HG03575 (cell line): ENCODE data around the gene SLC35G3.
"Not testable (repeated sequence)": the region's sequence is repeated elsewhere in the genome, so short reads cannot be mapped to it uniquely, and the experiment has no call there.

Experiments
- ATAC-seq: cut with Tn5 transposase; IDR thresholded peaks from one replicate; pipeline ENCODE4 v1.9.1; 2021; ENCODE audit not compliant: unreplicated experiment, insufficient number of reproducible peaks, low FRiP score; ENCODE audit errors: extremely low read depth

The SLC35G3 gene

DNA sequence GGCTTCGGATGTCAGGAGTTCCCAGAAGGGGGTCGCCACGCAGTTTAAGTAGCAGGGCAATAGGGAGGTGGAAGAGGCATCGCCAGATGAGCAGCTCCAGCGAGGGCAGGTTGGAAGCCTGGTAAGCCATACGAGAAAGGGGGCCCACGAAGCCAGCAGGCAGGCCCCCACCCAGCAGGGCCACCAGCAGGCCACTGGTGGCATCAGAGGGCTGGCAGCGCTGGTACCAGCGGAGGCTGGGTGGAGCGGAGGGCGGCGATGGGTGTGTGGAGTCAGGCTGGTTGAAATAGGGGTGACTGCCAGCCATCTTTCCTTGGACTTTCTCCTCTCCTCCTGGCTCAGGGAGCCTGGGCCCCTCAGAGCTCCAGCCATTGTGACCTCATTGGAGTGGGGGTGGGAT, at the start of gene SLC35G3:
Gene SLC35G3 (minus strand): TSS at position 393 of the 400 bp plus-strand sequence. CDS start 86 bp downstream, at position 307.
- ATAC-seq, result not testable (repeated sequence)

DNA sequence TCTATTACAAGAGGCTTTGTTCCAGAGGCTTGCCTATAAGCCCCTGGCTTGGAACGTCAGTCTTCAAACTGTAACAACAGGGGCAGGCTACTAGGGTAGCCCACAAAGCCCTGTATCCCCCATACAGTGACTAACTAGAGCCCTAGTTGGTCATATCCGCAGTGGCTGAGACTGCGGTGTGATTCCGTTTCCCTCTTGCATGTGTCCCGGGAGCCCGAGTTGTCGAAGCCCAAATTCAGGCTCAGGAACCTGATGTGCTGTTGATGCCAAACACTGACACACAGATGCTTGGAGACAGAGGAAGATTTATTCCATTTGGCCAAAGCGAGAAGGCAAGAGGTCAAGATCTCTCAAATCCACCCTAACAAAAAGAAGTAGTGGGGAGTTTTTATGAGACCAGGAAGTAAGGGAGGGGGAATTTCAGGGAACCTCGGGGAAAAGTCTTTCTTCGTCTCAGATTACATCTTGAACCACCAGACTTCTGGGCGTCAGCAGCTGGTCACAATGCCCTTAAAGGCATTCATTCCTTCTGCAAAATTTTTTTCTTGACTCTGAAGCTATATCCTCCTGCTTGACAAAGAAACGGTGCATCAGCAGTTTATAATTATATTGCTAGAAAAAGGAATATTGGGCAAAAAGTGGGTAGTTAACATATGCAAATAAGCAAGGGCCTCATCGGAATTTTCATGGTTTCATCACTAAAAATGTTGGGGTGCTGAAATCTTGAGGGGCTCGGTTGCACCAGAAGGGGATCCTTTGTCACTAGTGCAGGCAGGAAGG, 49.6 kb upstream of the SLC35G3 start:
- ATAC-seq, result no peak

DNA sequence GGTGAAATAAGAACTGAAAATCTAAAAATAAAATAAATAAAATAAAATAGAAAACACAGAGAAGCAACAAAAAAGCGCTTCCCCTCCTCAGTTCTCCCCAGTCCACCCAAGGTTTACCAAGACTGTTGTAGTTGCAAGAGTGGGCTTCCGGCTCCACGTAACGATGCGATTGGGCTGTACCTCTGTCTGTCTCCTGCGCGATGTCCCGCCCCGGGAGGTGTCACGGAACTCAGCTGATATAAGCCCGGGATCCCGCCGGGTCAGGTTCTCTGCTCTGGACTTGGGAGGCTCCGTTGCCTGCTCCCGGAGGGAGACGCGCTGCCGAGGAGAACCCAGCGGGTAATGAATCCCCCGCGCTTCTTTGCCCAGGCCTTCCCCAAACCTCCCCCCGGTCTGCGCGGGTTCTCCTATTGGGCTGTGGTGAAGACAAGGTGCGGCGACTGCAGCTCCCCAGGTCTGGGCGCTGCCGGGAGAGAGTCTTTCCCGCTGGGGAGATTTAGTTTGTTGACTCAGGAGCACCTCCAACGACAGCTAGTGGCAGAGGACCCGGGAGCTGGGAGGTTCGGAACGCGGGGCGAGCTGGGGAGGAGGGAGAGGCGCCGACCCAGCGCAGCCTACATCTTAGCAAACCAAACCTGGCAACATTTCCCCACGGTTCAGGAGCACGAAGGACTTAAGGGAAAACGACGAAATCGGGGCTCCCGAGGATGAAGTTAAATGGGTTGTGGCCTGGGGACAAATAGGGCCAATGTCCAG, 48.8 kb upstream of the SLC35G3 start, which contains the start of gene SLFN5:
Gene SLFN5 (plus strand): TSS at position 268 of the 756 bp plus-strand sequence. CDS start 15,619 bp downstream, outside the sequence.
- no peak for ATAC-seq

DNA sequence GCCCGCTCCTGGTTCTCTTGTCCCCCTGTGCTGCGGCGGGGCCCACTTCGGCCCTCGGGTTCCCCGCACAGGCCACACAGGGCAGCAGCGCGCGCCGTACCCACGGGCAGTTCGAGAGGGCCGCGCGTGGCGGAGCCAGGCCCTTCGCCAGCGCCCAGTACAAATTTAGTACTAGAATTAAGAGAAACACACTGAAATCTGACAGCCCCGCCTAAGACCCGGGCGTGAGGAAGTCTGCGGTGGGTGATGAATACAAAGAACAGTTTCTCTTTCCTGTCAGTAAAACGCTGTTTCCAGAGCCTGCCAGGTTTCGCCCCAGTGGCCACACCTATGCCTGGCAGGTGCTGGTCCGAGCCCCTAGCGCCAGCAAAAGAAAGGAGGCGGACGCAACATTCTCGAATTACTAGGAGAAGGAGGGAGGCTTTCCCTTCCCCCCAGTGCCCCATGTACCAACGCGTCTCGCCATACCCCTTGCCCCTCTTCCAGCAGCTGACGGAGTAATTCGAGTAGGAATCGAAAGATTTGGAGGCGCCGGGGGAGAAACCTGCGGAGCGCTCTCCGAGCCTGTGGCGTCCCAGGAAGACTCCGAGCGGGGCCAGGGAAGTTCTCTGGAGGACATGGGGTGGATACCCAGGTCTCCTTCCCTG, 48.1 kb upstream of the SLC35G3 start:
- ATAC-seq, result no peak

- no peak for ATAC-seq
These were observed 47.3 kb upstream of the SLC35G3 start for GRCh38 chr17:35241520-35241919.

DNA sequence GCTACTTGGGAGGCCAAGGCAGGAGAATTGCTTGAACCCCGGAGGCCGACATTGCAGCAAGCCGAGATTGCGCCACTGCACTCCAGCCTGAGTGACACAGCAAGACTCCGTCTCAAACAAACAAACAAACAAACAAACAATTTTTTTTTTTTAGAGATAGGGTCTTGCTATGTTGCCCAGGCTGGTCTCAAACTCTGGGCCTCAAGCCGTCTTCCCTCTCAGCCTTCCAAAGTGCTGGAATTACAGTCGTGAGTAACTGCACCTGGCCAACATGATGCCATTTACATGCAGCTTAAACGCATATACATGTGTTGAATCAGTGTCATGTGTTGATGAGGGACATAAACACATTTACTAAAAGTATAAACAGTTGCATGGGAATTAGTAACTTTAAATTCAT, 46.7 kb upstream of the SLC35G3 start:
- ATAC-seq, result no peak

GRCh38 chr17:35239823-35240222, 45.6 kb upstream of the SLC35G3 start:
- ATAC-seq, result no peak

DNA sequence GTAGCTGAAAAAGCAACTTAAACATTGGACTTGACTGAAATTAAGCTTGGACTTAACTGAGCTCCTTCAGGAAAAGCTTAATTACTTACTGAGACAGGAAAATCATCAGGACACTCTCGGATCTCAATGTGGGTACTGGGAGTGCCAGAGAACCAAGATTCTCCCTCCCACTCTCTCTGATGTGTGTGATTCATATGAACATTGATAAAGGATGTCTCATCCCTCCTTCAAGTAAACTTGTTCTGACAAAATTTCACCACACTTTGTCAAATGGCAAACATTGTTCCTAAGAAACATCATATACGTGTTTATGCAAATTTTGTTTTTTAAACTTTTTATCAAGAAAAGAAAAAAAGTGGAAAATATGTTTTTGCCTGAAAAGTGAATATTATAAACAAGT, 44.6 kb upstream of the SLC35G3 start:
- ATAC-seq, result no peak

GRCh38 chr17:35236821-35237220, 42.6 kb upstream of the SLC35G3 start:
- ATAC-seq, result no peak

DNA sequence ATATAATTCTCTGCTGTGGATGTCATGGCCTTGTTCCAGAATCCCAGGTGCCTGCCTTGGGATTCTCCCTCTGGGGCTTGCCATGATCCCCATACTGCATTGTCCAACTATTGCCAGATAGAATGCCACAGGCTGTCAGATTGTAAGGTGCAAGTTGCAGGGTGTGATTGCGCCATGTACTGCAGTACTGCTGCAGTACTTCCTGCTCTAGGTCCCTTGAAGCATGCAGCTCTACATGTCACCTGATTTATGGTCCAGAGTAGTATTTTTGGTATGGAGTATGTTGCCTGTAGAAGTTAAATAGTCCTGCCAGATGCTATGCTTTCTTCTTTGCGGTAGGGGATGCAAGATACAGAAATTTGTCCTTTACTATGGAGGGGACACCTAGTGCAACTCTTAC, 41.7 kb upstream of the SLC35G3 start:
- no peak for ATAC-seq

GRCh38 chr17:35235289-35235688, 41.1 kb upstream of the SLC35G3 start:
- ATAC-seq, result no peak

GRCh38 chr17:35234315-35234714, 40.1 kb upstream of the SLC35G3 start:
- ATAC-seq, result not testable (repeated sequence)

- no peak for ATAC-seq
These were observed 35.4 kb upstream of the SLC35G3 start for GRCh38 chr17:35229638-35230037.

GRCh38 chr17:35227546-35227945, 33.4 kb upstream of the SLC35G3 start:
- ATAC-seq, result no peak

DNA sequence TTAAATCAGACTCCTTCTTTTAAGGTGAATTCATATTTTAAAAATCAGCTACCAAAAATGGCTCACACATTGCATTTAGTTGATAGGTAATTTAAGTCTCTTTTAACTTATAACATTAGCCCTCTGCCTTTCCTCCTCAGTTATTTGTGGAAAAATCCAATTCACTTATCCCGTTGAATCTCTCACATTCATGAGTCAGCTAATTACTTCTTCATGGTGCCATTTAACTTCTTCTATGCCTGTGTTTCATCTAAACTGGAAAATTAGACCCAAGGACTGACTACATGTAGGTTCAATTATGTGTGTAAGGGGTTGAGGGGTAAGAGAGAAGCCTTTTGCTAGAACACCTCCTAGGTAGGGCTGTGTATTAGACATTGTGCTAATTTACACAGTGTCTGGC, 30.2 kb upstream of the SLC35G3 start:
- ATAC-seq, result no peak

- no peak for ATAC-seq
These were observed 28.3 kb upstream of the SLC35G3 start for GRCh38 chr17:35222452-35222851.

GRCh38 chr17:35218915-35219314, 24.7 kb upstream of the SLC35G3 start:
- ATAC-seq, result no peak

DNA sequence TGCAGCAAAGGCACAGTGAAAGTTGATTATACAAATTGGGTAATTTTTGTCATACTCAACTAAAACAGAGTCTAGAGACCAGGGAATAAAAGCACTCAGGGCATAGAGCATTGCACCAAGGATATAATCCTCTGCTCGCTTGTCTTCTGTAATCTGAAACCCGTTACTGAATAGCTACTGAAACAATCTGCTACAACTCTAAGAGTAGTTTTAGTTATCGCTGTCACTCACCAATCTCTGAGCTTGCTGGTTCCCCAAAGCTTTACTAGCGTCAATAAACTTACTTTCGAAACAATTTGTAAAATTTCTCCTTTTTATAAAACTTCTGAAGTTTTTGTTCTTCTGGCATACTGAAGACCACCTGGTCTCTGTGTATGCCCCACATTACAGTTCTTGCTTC, 22.9 kb upstream of the SLC35G3 start:
- no peak for ATAC-seq

DNA sequence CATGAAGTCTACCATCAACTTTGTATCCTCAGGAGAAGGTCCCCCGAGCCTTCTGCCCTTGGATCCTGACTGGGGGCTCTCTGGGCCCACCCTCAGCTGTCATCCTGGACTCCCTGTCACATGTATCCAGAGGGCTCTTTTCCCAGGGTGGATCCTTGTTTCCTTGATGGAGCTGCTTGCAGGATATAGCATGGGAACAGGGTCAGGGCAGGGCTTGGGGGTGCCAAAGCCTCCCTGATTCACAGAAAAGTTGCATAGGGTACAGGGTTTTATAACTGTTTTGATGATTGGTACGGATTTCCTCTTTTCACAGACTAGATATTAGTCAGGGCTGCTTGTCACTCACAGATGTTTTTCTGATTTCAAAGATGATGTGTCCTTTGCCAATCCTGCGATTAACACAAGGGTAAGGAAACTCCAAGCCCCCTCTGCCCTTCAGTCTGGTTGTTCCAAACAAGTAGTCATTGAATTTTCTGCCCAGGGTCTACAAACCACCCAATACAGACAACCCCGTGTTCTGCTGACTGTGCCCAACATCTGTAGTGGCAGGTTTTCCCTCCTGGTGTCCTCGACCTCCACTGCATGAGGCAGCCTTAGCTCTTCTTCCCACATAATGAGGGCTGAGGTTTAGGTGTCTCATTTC, 20.6 kb upstream of the SLC35G3 start:
- ATAC-seq, result no peak
